GM19455 (cell line): ENCODE data around the gene PTPN2.
A peak's percentile ranks its signal among the peaks of the same experiment; 100 is the strongest.

Source experiments
- ATAC-seq: cut with Tn5 transposase; IDR thresholded peaks from one replicate; pipeline ENCODE4 v1.9.1; 2021; ENCODE audit not compliant: unreplicated experiment

PTPN2 gene

DNA sequence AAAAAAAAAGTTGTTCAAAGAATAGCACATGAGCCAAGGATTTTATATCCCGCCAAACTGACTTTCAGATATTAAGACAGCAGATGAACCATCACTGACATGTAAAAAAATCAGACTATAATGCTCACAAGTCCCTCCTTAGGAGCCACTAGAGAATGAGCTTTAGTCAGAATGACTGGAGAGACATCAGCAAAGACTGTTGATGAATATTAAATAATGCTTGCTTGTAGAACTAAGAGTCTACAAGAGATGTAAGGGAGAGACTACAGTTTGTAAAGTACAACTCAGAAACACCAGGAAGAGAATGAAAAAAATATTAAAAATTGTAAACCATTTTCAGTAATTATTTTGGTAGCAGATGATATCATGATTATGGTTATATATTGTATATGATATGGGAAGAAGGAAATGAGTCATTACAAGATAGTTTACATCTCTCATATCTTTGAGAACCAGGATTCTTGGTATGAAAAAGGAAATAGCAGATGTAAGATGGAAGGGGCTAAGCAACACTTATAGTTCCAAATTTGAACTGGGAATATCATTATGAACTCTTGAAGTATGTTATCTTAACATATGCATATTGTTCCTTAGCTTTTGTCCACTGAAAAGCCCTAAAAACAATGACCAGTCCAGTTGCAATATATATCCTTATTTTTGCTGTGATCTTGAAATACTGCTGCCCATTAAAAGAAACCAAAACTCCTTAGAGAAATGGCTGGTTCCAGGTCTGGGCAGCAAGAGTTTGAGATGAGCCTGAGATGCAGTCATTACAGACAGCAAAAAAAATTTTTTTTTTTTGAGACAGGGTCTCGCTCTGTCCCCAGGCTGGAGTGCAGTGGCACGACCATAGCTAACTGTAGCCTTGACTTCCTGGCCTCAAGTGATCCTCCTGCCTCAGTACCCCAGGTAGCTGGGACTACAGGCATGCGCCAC lies 55.7 kb downstream of the PTPN2 start:
- ATAC-seq = no peak

- ATAC-seq = no peak
These were observed 56.4 kb downstream of the PTPN2 start for GRCh38 chr18:12827588-12827987.

DNA sequence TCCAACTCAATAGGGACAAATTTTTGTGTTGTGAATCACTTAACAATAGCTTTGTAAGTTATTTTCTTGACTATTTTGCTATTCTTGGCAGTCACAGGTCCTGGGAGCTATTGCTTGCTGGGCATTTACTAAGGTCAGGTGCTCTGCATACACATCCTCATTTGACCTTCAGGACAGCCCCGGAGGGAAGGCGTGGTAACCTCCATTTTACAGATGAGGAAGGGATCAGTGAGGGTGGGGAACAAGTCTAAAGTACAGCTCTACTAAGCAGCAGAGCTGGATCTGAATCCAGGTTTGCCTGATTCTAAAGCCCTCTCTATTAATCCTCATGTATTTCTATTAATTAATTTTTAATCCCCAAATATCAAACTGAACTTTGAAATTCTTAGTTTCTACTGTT lies 58.8 kb downstream of the PTPN2 start:
- no peak for ATAC-seq

DNA sequence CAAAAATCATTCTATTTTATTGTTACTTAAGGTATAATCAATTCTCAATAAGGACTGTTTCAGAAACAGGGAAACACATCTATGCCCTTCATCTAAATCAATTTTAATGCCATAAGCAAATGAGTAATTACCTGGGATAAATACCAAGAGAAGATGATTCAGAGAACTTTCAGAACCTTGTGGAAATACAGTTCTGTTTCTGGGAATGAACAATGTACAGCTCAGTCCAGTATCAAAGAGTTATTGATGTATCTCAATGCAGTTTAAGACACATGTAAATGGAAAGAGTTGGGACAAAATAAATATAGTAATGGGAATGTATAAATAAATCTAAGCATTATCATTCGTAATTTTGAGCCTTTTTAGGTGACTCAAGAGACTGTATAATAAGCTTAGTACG lies 60.1 kb downstream of the PTPN2 start:
- no peak for ATAC-seq

DNA sequence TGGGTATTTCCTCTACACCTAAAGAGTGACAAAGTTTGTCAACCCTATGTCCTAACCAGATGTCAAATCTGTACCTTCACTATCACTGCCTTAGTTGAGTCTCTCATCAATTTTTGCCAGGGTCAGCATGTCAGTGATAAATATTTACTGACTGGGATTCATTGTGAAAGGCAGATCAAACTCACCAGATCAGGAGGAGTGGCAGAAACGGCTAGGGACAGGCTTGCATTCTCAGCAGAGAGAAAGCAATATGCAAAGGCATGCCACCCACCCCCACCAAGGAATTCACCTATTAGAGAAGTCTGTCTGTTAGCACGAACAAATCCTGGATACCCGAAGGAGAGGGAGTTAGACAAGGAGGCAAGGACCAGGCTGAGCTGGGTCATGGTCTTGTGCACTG lies 62.6 kb downstream of the PTPN2 start:
- ATAC-seq = no peak

DNA sequence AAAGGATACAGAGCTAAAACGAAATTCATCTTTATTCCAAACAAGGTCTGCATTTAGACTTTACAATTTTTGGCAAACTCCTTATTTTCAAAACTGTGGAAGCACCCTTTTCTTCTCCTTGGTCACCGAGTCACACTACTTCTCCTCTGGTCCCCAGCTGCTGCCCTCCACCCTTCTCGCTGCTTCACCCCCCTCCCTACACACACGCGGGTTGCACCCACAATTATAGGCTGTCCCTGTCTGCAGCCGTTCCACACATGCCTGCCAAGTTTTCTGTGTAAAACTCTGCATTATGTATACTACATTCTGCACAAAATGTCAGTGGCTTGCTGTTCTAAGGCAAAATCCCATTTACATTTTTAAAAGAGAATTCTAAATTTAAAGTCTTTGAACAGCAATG lies 63.5 kb downstream of the PTPN2 start:
- no peak for ATAC-seq

GRCh38 chr18:12819841-12820240 lies 64.2 kb downstream of the PTPN2 start:
- no peak for ATAC-seq

GRCh38 chr18:12819322-12819721 lies 64.7 kb downstream of the PTPN2 start:
- peak; percentile 77 for ATAC-seq

DNA sequence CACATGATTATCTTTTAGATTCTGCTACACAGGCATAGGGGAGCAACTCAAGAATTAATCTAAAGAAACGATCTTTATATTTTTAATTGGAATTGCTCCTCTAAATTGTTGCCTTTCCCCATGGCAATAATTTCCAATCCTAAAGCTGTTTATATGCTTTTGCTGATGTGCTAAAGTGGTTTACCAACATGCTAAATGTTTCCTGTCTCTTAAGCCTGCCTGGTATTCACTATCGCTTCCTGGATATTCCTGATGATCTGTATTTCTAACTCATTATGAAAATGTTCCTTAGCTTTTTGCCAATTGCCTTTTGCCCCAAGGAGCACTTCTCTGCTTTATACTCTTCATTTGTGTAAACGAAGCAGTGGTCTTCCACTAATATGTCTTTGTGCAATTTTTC lies 65.8 kb downstream of the PTPN2 start:
- no peak for ATAC-seq

GRCh38 chr18:12816451-12816850 lies 67.6 kb downstream of the PTPN2 start:
- no peak for ATAC-seq

- no peak for ATAC-seq
These were observed 72.7 kb downstream of the PTPN2 start for GRCh38 chr18:12811191-12811950.

- peak; percentile 53 for ATAC-seq
These were observed 80.7 kb downstream of the PTPN2 start for GRCh38 chr18:12803069-12803936.

- no peak for ATAC-seq
These were observed 81.5 kb downstream of the PTPN2 start for GRCh38 chr18:12802538-12802937.

GRCh38 chr18:12796448-12796847 lies 87.6 kb downstream of the PTPN2 start:
- ATAC-seq = no peak

GRCh38 chr18:12791610-12792009 lies 92.4 kb downstream of the PTPN2 start:
- no peak for ATAC-seq

DNA sequence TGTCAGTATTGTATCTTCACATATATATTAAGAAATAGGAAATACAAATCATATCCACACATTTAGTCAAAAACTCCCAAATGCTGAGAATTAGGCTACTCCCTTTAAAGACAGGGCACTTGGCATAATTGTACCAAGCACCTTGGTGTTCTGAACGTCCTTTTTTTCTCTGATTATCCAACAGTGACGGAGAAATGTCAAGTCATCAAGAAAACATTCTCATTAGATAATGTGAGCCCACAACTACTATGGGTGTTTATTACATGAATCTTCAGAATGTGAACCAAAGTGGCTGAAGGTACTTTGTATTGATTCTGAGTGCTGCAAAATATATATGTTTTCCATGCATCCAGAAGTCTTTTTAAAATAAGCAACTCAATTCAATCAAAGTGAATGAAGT lies 97.4 kb downstream of the PTPN2 start:
- ATAC-seq = no peak

DNA sequence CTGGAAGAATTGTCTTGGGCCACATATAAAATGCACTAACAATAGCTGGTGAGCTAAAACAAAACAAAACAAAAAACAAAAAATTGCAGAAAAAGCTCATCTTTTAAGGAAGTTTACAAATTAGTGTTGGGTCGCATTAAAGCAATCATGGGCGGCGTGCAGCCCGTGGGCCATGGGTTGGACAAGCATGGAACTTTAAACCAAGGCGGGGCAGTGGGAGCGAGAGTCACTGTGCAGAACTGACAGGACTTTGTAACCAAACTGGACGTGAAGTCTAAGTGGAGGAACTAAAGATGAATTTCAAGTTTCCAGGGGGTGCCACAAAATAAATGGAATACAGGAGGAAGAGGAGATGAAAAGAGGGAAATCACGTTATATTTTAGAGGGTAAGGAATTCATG lies 100.5 kb downstream of the PTPN2 start:
- ATAC-seq = no peak

DNA sequence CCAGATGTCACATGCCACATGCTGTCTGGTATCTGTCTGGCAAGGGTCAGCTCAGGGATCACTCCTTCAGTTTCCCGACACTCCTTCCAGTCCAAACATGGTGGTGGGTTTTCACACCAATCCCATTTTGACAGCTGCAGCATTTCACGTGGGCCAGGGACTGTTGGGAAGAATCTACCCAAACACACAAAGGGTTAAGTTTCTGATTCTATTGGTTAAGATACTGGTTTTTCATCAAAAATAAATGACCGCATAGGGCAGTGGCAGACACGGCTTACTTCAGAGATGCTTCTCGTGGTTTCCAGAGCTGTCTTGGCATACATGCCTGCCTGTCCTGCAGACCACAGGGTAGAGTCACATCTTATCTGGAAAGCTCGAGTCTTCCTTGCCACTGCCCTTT lies 101.5 kb downstream of the PTPN2 start:
- ATAC-seq = no peak

GRCh38 chr18:12779456-12779855 lies 104.6 kb downstream of the PTPN2 start:
- no peak for ATAC-seq

- no peak for ATAC-seq
These were observed 105.0 kb downstream of the PTPN2 start for GRCh38 chr18:12779043-12779442.

DNA sequence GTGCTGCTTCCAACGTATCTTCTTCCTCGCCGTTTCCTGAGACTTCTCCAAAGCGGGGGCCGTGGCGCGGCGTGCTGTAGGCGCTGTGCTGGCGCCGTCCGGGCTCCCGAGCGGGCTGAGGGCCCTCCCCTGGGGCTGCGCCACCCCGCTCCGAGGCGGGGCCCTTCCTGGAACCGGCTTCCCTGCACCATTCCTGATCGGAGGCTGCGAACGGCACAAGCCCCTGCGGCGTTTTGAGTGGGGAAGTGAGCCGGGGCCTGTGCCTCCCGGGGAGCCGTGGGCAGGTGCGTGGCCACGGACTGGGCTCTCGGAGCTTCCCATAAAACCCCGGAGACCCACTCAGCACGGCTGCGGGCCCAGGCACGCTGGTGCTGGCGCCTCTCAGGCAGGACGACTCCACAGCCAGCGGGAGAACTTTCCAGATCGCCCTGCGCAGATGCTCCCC lies 106.5 kb downstream of the PTPN2 start:
- peak; percentile 53 for ATAC-seq
